GM12892 (cell line): ENCODE measurements around the gene PSMG4.

Source experiments
- POLR2A ChIP-seq: IDR thresholded peaks from 2 replicates; pipeline ENCODE4 v1.6.1; 2011; ENCODE audit warnings: low read depth, low read length, control low read depth
- TAF1 ChIP-seq: IDR thresholded peaks from 2 replicates; pipeline ENCODE4 v1.6.1; 2011; ENCODE audit warnings: low read depth, mild to moderate bottlenecking, control low read depth, low read length, borderline replicate concordance

DNA sequence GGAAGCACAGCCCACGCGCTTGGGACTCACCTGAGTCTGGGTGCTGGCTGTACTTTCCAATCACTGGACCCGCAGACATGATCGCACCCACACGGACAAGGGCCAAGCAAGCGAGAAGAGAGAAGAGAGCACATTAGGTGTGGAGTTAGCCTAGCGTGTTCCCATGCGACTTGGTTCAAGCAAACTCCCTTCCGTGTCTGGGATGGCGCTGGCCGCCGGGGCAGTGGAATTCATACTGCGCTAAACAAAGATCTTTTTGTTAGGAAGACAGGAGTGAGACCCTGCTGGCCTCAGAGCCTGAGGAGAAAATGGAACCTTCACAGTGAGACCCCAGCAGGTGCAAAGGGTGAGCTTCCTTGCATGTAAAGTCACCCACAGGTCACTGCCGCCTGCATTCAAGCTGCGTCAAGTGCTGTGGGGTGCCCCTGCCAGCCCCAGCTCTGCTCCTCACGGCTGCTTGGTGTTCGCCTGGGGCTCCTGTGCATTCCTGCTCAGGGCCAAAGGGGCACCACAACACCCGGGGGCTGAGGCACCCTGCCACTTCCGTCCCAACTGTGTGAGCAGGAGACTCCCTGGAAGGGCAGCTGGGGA is 26.4 kb downstream of the PSMG4 start:
- TF ChIP-seq POLR2A (no peak), TAF1 (no peak)
